IPS-15b (cell line): ENCODE measurements around the gene SDK1.

Source experiments
- H3K27me3 ChIP-seq: one replicate; pipeline ENCODE4 v1.6.1; 2013; ENCODE audit warnings: low read length; ENCODE audit not compliant: control insufficient read depth, insufficient read depth
- H3K36me3 ChIP-seq: one replicate; pipeline ENCODE4 v1.6.1; 2013; ENCODE audit warnings: low read length; ENCODE audit not compliant: control insufficient read depth, insufficient read depth
- H3K4me1 ChIP-seq: one replicate; pipeline ENCODE4 v1.6.1; 2013; ENCODE audit warnings: mild to moderate bottlenecking, low read length; ENCODE audit not compliant: control insufficient read depth, insufficient read depth
- H3K4me3 ChIP-seq: one replicate; pipeline ENCODE4 v1.5.1; 2013; ENCODE audit warnings: low read depth, low read length
- H3K9ac ChIP-seq: one replicate; pipeline ENCODE4 v1.6.1; 2013; ENCODE audit warnings: low read depth, mild to moderate bottlenecking, low read length
- H3K9me3 ChIP-seq: one replicate; pipeline ENCODE4 v1.6.1; 2013; ENCODE audit warnings: mild to moderate bottlenecking, low read length; ENCODE audit not compliant: control insufficient read depth, insufficient read depth

Gene SDK1

GRCh38 chr7:4050126-4050660, 749.1 kb downstream of the SDK1 start:
- H3K4me1 ChIP-seq: no peaks in the 10 kb centered on the region
- no peak overlapping the region for H3K9ac ChIP-seq

GRCh38 chr7:4051696-4052095, 750.6 kb downstream of the SDK1 start:
- no peaks in the 10 kb centered on the region for H3K4me1 ChIP-seq
- H3K9ac ChIP-seq: no peak overlapping the region
- no peaks in the 10 kb centered on the region for H3K27me3 ChIP-seq
- no peaks in the 10 kb centered on the region for H3K9me3 ChIP-seq
- H3K36me3 ChIP-seq: no peaks in the 10 kb centered on the region
- no peak overlapping the region for H3K4me3 ChIP-seq

More at GRCh38 chr7:4050126-4050660, 749.1 kb downstream of the SDK1 start:
- H3K27me3 ChIP-seq: no peaks in the 10 kb centered on the region
- H3K36me3 ChIP-seq: no peaks in the 10 kb centered on the region
- H3K9me3 ChIP-seq: no peaks in the 10 kb centered on the region
- no peak overlapping the region for H3K4me3 ChIP-seq

GRCh38 chr7:4052130-4052529, 751.1 kb downstream of the SDK1 start:
- Histone ChIP-seq H3K36me3 (no peaks in the 10 kb centered on the region), H3K27me3 (no peaks in the 10 kb centered on the region), H3K9ac (no peak overlapping the region), H3K9me3 (no peaks in the 10 kb centered on the region), H3K4me3 (no peak overlapping the region), H3K4me1 (no peaks in the 10 kb centered on the region)

GRCh38 chr7:4054158-4054557, 753.1 kb downstream of the SDK1 start:
- no peaks in the 10 kb centered on the region for H3K4me1 ChIP-seq
- no peaks in the 10 kb centered on the region for H3K27me3 ChIP-seq
- no peak overlapping the region for H3K4me3 ChIP-seq
- no peaks in the 10 kb centered on the region for H3K9me3 ChIP-seq
- H3K36me3 ChIP-seq: no peaks in the 10 kb centered on the region
- no peak overlapping the region for H3K9ac ChIP-seq

- Histone ChIP-seq H3K4me3 (no peak overlapping the region), H3K36me3 (no peaks in the 10 kb centered on the region), H3K9me3 (no peaks in the 10 kb centered on the region), H3K27me3 (no peaks in the 10 kb centered on the region), H3K9ac (no peak overlapping the region), H3K4me1 (no peaks in the 10 kb centered on the region)
Observed at GRCh38 chr7:4056552-4057288, 755.7 kb downstream of the SDK1 start.

GRCh38 chr7:4057289-4057616, 756.2 kb downstream of the SDK1 start:
- Histone ChIP-seq H3K4me1 (no peaks in the 10 kb centered on the region), H3K36me3 (no peaks in the 10 kb centered on the region)

GRCh38 chr7:4058158-4058557, 757.1 kb downstream of the SDK1 start:
- H3K9ac ChIP-seq: no peak overlapping the region
- H3K4me1 ChIP-seq: no peaks in the 10 kb centered on the region
- no peaks in the 10 kb centered on the region for H3K27me3 ChIP-seq
- no peak overlapping the region for H3K4me3 ChIP-seq
- no peaks in the 10 kb centered on the region for H3K9me3 ChIP-seq
- no peaks in the 10 kb centered on the region for H3K36me3 ChIP-seq

More at GRCh38 chr7:4057289-4057616, 756.2 kb downstream of the SDK1 start:
- Histone ChIP-seq H3K9me3 (no peaks in the 10 kb centered on the region), H3K4me3 (no peak overlapping the region), H3K27me3 (no peaks in the 10 kb centered on the region), H3K9ac (no peak overlapping the region)

GRCh38 chr7:4065190-4065589, 764.1 kb downstream of the SDK1 start:
- H3K4me1 ChIP-seq: no peaks in the 10 kb centered on the region
- no peaks in the 10 kb centered on the region for H3K27me3 ChIP-seq
- H3K36me3 ChIP-seq: no peaks in the 10 kb centered on the region
- H3K4me3 ChIP-seq: no peak overlapping the region
- H3K9me3 ChIP-seq: no peaks in the 10 kb centered on the region
- no peak overlapping the region for H3K9ac ChIP-seq

- H3K27me3 ChIP-seq: no peaks in the 10 kb centered on the region
- H3K4me1 ChIP-seq: no peaks in the 10 kb centered on the region
- no peak overlapping the region for H3K9ac ChIP-seq
- no peaks in the 10 kb centered on the region for H3K36me3 ChIP-seq
- no peaks in the 10 kb centered on the region for H3K9me3 ChIP-seq
- no peak overlapping the region for H3K4me3 ChIP-seq
Observed at GRCh38 chr7:4066206-4066605, 765.2 kb downstream of the SDK1 start.

GRCh38 chr7:4066626-4067475, 765.8 kb downstream of the SDK1 start:
- H3K36me3 ChIP-seq: no peaks in the 10 kb centered on the region
- no peaks in the 10 kb centered on the region for H3K4me1 ChIP-seq
- H3K4me3 ChIP-seq: no peak overlapping the region
- H3K9ac ChIP-seq: no peak overlapping the region
- no peaks in the 10 kb centered on the region for H3K9me3 ChIP-seq
- no peaks in the 10 kb centered on the region for H3K27me3 ChIP-seq

GRCh38 chr7:4067476-4067760, 766.4 kb downstream of the SDK1 start:
- no peaks in the 10 kb centered on the region for H3K9me3 ChIP-seq
- H3K4me1 ChIP-seq: no peaks in the 10 kb centered on the region
- H3K9ac ChIP-seq: no peak overlapping the region
- no peaks in the 10 kb centered on the region for H3K36me3 ChIP-seq
- H3K4me3 ChIP-seq: no peak overlapping the region
- H3K27me3 ChIP-seq: no peaks in the 10 kb centered on the region

- H3K36me3 ChIP-seq: no peaks in the 10 kb centered on the region
- no peaks in the 10 kb centered on the region for H3K9me3 ChIP-seq
- H3K4me1 ChIP-seq: no peaks in the 10 kb centered on the region
- no peak overlapping the region for H3K4me3 ChIP-seq
- H3K9ac ChIP-seq: no peak overlapping the region
- no peaks in the 10 kb centered on the region for H3K27me3 ChIP-seq
Observed at GRCh38 chr7:4067874-4068273, 766.8 kb downstream of the SDK1 start.
